Stimulated activated CD8-positive, alpha-beta memory T cell treated with anti-CD3 and anti-CD28 coated beads, Interleukin-7, amount 100 ng/mL, for 4 hours (primary cell): Measurements from ENCODE around the gene DUT.

Experiments used
- DNase-seq, 2 donors: peaks; one replicate each; pipeline ENCODE4 v3.0.0-alpha.2; 2020; ENCODE audit warnings: low read depth in 2 of 2

The DUT gene

DNA sequence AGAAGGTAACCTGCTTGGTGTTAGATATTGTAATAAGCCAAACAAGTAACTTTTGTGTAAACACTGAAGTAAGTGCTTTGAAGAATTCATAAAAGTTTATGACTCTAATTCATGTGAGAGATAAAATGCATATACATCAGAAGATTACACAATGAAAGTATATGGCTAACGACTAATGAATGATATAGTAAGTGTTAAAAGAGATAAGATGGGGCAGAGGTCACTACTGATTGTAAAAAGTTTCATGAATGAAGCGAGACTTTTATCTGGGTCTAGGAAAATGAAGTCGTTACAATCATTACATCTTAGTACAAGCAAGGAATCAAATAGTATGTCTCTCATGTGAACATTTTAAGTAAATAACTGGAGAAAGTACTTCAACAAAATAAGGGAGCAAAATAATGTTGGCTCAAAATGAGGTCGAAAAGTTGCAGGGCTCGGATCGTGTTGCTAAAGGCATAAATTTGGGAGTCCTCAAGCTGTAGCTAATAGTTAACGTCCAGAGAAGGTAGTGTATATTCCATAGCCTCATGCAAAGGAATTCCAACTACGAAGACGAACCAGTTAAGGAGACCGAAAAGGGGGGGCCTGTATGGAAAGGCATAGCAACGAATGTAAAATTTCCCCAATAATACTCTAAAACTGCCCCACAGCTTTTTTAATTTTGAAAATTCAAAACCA is 984 bp upstream of the DUT start:
- DNase-seq = no peak

DNA sequence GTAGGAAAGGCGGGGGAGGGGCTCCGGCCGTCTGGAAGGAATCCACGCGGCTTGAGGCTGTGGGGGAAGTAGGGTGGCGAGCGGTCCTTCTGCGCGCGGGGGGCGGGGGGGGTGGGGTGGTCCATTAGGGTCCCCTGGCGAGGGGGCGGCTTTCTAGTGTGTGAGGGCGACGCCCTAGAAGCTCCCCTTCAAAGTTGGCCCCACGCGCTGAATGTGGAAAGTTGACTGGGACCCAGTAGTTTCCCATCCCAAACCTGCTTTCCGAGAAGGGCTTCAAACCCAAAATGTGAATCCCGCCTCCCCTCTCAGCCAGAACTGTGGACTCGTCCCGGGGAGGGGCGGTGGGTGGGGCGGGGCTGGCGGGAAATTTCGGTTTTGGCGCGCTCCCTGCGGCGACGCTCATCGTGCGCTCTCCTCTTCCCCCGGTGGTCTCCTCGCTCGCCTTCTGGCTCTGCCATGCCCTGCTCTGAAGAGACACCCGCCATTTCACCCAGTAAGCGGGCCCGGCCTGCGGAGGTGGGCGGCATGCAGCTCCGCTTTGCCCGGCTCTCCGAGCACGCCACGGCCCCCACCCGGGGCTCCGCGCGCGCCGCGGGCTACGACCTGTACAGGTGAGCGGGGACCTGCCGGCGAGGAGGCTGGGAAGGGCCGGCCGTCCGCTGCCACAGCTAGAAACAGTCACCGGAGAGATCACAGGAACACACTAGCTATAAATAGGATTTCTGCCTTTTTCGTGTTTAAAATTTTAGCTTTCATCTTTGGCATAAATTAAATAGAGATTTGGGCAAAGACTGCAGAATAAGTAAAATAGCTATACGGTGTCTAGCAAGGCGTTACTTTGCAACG is 790 bp downstream of the DUT start:
- DNase-seq = peak; percentile 43 to 54

DNA sequence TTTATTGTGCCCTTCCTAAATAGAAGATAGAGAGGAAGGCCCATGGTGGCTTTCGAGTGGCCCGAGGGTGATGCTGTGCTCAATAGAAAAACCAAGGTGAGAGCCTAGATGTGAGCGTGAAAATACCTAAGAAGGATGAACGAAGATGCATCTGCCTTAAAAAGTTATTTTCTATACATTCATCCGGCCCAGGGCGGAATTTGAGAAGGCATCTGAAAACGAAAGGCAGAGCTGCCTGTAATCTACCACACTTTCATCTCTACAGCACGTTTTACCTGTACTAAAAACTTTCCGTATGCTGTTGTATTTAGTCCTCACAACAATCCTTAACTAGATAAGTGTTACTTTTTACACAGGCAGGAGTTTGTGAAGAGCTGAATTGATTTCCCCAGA is 1.4 kb downstream of the DUT start:
- DNase-seq = no peak

DNA sequence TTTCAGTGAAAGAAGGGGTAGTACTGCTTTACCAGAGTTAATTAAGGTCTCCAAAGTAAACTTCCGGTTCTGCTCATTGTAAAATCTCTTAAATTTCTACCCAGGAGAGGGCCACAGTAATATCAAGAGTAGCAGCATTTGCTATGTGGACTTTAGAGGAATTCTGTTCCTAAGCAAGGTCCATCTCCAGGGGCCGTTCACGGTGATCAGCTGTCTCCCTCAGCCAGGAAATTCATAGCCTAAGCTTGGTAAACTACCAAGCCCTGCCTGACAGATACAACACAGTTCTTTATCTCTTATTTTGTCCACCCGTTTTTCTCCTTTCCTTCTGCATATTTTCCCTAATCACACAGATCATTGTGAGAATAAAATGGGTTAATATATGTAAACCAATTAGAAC is 2.3 kb downstream of the DUT start:
- no peak for DNase-seq

DNA sequence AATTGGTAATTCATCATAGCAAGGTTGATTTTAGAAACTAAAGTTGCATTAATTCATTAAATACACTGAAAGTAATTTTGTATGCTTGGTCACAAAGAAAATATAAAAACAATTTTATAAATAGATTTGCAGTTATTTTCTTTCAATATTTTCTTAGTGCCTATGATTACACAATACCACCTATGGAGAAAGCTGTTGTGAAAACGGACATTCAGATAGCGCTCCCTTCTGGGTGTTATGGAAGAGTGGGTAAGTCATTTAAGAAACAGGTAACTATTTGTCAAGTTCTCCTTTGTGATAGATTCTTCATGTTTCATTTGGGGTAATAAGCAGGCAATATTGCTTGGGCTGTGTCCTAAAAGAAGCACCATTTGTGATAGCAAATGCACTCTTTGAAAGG is 3.0 kb downstream of the DUT start:
- no peak for DNase-seq

DNA sequence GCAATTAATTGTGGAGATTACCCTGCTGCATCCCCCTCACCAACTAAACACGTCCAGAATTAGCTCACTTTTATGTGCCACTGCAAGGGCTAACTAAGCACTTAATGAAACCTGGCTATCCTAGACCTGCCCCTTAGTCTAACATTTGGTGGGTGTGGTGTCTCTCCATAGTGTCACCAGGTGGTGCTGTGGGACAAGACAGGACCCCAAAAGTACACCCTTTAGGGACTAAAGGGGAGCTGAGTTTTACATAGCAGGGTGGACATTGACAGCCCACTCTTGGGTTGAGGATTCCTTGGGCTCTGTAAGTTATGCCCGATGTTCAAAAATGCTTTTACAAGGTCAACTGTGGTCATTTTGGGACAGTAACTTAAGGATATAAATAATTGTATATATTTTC is 5.7 kb downstream of the DUT start:
- DNase-seq = no peak

DNA sequence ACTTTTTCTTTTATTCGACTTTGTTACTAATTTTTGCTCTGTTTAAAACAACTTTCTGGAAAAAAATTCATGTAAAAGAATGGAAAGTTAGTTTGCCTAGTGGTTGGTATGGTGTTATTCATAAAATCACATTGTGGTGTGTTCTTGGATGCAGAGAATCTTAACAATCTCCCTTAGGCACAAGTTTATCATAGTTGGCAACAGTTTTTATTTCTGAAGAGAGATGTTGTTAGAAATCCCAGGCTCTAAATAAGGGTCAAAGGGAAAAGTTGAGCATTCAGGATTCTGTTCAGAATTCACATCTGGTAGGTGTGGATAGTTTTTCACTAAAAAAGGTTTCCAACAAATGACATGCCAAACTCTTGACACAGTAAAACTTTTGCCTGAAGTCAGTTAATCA is 6.4 kb downstream of the DUT start:
- DNase-seq = no peak

DNA sequence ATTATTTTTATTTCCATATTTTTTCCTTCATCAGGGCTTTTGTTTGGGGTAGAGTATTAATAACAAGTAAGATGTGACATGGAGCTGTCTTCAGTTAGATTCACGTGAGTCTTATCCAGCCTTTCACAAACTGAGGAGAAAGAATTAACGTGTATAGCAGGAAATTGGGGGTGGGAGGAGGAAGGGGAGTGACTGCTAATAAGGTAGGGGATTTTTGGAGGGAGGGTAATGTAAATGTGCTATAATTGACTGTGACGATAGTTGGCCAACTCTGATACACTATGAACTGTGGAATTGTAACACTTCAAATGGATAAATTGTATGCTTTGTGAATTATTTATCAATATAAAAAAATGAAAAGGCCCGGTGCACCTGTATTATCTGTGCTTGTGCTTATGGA is 8.9 kb downstream of the DUT start:
- DNase-seq = no peak

DNA sequence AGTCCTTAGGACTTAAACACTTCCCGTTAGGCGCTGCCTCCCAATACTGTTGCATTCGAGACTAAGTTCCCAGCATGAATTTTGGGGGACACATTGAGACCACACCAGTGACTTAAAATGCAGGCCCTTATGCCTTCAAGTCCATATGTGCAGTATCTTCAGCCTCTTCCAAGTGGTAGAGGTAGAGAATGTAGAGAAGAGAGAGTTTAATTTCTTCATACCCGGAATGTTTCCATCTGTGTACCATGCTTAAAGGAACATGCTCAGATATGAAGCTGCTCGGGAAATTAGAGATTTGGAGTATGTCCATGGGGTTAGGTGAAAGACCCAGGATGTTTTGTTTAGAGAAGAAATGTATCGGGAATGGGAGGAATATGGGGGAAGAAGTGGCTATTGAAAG is 12.6 kb downstream of the DUT start:
- no peak for DNase-seq

DNA sequence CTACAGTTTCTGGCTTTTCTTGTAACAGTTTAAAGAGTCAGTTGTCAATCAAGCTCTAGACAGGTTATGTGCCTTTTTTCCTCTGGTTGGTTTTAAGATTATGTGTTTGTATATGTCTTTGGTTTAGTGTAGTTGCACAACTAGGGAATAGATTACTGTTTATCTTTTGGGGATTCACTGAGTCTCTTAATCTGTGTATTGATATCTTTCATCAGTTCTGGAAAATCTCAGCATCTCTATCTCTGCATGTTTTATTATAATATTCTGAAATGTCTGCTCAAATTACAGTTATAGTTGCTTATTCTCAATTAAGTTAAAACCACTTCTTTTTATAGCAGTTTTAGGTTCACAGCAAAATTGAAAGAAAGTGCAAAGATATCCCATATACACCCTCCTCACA is 14.3 kb downstream of the DUT start:
- DNase-seq = no peak

DNA sequence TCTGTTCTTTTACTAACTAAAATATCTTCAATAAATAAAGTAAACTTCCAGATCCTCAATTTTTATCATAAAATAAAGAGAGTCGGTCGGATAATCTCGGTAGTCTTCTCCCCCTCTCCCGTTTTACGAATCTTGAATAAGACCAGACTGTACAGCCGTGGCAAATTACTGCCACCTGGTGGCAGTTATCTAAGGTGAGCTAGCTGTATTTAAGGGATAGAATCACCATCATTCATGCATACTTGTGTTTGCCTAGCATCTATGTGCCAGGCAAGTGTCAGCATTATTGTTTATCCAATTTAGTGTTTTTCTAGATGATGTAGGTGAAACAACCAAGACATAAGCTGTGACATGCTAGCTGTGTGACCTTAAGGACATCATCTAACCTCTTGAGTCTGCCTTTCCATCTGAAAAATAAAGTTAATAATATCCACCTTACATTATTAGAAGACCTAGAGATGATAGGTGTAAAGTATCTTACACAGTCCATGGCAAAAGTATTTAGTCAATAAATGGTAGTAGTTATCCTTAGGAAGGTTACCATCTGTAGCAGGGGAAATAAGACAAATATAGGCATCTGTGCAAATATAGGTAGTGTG is 21.3 kb downstream of the DUT start:
- peak; percentile 17 to 24 for DNase-seq

DNA sequence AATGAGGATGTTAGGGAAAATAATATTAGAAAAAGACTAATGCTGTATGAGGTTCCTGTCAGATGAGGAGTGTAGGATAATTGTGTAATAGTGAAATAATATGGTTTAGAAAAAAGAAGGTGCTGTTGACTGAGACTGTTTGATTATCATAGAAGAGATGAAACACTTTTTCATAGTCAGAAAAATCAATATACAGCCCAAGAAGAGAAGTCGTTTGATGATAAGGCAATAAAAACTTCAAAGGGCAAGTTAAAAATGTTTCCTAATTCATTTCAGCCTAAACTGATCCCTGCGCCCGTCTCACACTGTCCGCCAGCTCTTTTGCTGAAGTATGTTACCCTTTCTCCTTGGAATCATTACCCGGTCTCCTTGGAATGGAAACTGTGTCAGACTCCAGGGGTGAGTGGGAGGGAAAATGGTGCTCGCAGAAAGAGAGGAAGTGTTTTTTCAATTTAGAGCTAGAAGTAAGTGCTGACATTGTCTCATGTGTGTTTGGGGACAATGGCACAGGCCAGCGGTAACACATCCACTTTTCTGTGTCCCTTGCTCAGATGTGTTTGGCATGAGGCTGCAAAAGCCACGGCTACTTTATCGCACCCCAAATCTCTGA is 23.6 kb downstream of the DUT start:
- DNase-seq = no peak

DNA sequence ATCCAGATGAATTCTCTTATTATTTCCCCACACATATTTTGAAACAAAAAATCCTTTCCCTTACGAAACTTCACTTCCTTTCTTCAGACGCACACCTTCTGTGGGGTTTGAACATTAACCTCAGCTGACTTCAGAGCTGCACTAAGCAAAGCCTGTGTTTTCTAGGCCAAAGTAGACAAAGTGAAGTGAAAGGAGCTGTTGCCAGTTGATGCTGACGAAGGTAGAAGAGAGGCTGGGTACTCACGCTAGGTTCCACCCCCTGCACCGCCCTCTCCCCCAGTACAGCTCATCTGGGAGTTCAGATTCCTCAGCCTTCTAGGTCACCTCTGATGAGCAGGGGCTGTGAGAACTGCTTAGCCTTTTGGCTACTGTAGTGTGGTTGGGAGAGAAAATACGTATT is 24.1 kb downstream of the DUT start:
- no peak for DNase-seq

DNA sequence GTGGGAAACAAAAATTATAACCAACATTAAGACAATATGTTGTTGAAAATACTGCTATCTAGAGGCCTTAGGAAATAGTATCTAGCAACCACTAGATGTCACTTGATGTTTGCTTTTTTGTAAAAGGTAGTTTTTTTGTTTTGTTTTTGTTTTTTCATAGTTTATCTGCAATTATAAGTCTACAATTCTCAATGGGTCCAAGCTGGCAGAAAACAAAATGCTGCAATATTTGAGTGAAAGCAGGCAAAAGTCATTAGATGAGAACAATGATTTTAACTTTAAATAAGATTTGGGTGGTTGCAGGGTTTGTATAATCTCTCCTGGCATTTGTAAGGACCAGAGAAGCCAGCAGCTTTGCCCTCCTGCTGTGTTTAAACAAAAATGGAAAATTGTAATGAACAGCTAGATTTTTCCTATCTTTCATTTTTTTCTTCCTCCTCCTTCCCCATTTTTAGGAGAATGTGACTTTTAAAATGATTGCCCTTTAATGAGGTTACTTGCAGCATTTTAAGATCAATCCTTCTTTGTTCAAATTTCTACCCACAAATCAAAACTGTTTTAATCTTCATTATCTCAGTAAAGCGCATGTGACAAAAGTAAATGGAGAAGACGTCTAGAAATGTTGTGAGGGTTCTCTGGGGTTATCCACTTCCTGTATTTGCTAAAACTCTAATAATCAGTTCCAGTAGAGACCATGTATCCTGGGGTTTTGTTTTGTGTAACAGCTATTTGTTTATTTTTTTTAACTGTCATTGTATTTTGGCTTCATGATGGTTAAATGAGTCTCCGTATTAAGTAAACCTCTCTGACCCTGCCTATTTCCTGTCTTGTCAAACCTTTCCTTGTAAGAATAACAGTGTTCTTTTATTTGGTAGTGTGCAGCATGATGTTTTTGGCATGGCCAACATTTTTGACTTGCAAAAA is 27.3 kb downstream of the DUT start:
- DNase-seq = no peak

DNA sequence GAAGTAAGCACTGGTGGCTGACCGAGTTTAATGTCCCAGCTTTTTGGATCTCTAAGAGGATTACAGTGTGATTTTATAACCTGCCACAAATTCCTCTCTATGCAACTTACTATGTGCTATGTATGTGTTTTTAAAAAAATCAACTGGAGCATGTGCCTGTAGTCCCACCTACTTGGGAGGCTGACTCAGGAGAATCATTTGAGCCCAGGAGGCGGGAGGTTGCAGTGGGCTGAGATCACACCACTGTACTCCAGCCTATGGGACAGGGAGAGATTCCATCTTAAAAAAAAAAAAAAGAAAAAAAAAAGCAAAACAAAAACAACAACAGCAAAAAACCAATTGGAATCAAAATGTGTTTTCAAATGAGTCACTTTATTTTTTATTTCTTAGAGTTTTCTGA is 29.6 kb downstream of the DUT start:
- no peak for DNase-seq

DNA sequence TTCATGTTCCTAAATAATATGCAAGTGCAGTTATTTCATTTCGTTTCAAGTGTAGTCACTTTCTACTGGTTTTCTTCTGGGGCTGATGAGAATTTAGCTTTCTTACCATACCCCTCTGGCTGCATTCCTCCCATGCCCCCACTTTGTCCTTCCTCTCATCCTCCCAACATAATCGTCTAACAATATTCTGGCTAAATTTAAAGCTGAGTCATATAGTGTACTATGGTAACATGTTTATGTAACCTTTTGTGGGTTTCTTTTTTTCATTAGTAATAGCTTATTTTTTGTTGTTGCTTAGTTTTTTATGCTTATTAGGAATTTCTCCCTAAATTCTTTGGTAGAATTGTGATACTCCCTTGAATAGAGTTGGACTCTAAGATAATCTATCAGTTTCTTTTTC is 30.5 kb downstream of the DUT start:
- no peak for DNase-seq

DNA sequence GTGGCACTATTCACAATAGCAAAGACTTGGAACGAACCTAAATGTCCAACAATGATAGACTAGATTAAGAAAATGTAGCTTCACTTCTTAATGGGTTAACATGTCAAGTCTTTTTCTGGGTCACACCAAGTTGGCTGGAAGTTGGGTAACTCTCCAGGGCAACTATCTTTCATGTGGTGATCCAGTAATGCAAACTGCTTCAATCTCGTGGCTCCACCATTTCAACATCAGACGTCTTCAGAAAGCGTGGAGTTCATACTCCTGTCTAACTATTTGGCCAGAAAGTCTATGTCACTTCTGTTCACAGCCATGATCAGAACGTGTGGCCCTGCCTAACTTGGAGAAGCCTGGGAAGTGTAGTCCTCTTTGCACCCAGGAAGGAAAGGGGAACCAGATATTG is 32.2 kb downstream of the DUT start:
- DNase-seq = no peak

DNA sequence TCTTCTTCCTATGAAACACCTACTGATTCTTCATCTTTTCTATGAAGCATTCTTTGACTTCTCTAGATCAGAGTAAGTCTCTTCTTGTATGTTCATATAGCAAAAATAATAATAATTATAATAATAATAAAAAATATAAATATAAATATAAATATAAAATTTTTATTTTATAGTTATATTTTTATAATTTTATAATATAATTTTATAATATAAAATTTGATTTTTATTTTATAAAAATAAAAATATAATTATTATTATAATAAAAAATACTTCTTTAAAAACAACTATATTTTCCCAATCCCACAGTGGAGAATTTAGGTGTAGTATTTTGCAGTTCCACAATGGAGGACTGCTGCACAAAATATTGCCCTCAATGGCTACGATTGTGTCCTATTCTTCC is 34.3 kb downstream of the DUT start:
- DNase-seq = no peak

DNA sequence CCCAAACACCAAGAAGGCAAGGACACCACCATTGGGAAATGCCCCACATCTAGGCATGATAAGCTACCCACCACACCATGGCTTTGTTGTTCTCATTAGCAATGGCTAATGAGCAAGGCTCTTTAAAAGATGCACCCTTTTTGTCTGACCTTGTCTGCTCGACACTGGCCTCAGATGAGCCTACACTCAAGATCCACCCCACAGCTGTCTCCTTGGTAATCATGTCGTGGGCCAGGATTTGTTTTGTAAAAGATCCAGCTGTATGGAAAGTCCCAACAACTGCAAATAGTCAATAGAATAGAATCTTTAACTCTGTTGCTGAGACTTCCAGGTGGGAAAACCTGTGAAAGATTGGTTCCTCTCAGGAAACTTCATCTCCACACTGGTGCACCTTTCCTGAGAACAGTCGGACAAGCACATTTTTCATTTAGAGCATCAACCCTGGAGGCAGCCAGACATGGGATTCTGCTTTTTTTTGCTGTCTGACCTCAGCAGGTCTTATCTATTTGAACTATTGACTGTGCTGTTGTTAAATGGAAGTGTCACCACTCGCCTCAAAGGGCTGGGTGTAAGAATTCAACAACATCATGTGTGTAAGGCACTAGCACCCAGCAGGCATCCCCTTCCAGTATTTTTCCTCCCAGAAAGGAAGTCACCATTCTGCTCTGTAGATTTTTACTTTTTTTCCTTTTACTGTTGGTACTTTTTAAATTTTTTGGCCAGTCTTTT is 35.5 kb downstream of the DUT start:
- no peak for DNase-seq

DNA sequence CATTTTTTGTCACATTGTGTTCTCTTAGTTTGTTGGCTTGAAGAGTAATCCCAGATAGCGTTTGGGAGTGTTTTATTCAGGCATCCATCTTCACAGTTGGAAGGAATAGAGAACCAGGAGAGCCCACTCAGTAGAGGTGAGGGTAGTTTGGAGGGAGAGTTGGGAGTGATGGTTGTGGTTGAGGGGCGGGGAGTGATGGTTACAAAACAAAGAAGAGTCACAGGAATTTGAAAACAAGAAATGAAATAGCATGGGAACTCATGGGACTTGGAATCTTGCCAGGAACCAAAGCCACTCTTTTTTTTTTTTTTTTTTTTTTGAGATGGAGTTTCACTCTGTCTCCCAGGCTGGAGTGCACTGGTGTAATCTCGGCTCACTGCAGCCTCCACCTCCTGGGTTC is 36.3 kb downstream of the DUT start:
- DNase-seq = no peak

DNA sequence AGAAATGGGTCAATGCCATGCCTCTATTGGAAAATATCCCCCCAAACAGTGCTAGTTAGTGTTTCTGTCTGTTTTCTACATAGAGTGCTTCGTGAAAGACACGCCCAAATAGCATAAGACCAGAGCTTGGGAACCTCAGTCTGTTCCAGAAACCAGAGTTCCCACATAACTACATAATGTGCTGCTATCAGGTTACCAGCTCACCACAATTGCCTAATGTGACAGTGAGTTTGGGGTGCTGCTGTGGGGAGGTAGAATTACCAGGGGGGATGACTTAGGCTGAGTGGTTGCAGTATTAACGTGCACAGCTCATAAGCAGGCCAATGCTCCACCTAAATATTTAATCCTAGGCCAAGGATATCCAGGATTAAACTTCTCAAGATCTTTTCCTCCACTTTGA is 39.2 kb downstream of the DUT start:
- DNase-seq = no peak
